MM.1S (cell line): Measurements from ENCODE around the gene LPA.
"Not testable (repeated sequence)": the region's sequence is repeated elsewhere in the genome, so short reads cannot be mapped to it uniquely, and the experiment has no call there.

Source experiments
- EZH2 ChIP-seq: fragments of 300-600 bp; sonication (generic); optimal IDR thresholded peaks from 2 replicates; pipeline ENCODE3; 2017; ENCODE audit warnings: low read depth, mild to moderate bottlenecking, antibody characterized with exemption, low read length, mixed read lengths
- TF ChIP-seq, protein P1 (sequence below): fragments of 300-600 bp; sonication (generic); IDR thresholded peaks from 2 replicates; pipeline ENCODE4 v1.5.1; 2016; ENCODE audit warnings: antibody characterized with exemption, low read length, mixed read lengths

- not testable (repeated sequence) for TF ChIP-seq EZH2
- TF ChIP-seq, protein P1, sequence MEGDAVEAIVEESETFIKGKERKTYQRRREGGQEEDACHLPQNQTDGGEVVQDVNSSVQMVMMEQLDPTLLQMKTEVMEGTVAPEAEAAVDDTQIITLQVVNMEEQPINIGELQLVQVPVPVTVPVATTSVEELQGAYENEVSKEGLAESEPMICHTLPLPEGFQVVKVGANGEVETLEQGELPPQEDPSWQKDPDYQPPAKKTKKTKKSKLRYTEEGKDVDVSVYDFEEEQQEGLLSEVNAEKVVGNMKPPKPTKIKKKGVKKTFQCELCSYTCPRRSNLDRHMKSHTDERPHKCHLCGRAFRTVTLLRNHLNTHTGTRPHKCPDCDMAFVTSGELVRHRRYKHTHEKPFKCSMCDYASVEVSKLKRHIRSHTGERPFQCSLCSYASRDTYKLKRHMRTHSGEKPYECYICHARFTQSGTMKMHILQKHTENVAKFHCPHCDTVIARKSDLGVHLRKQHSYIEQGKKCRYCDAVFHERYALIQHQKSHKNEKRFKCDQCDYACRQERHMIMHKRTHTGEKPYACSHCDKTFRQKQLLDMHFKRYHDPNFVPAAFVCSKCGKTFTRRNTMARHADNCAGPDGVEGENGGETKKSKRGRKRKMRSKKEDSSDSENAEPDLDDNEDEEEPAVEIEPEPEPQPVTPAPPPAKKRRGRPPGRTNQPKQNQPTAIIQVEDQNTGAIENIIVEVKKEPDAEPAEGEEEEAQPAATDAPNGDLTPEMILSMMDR: not testable (repeated sequence)
Measured at GRCh38 chr6:160696884-160697283, 32.8 kb upstream of the LPA start.
